Measurements from ENCODE around the gene ZC3HAV1L.

- TF ChIP-seq, protein P1, sequence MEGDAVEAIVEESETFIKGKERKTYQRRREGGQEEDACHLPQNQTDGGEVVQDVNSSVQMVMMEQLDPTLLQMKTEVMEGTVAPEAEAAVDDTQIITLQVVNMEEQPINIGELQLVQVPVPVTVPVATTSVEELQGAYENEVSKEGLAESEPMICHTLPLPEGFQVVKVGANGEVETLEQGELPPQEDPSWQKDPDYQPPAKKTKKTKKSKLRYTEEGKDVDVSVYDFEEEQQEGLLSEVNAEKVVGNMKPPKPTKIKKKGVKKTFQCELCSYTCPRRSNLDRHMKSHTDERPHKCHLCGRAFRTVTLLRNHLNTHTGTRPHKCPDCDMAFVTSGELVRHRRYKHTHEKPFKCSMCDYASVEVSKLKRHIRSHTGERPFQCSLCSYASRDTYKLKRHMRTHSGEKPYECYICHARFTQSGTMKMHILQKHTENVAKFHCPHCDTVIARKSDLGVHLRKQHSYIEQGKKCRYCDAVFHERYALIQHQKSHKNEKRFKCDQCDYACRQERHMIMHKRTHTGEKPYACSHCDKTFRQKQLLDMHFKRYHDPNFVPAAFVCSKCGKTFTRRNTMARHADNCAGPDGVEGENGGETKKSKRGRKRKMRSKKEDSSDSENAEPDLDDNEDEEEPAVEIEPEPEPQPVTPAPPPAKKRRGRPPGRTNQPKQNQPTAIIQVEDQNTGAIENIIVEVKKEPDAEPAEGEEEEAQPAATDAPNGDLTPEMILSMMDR (IDR thresholded peaks at IDR 0.05; ENCODE audit: low read depth, low read length, poor library complexity, severe bottlenecking), result no peak
- no peak for TF ChIP-seq EZH2phosphoT487 (IDR thresholded peaks at IDR 0.05; ENCODE audit: borderline replicate concordance, low read length)
Measured at GRCh38 chr7:139018910-139019309, 16.9 kb downstream of the ZC3HAV1L start.

Measured in DOHH2 (cell line).